ELR (cell line): ENCODE results near the gene ETFBKMT.
"Not testable (repeated sequence)": the region's sequence is repeated elsewhere in the genome, so short reads cannot be mapped to it uniquely, and the experiment has no call there.

Experiments used
- DNase-seq: peaks from one replicate; pipeline ENCODE4 v3.0.0-alpha.2; 2015; ENCODE audit warnings: low read depth

ETFBKMT gene

DNA sequence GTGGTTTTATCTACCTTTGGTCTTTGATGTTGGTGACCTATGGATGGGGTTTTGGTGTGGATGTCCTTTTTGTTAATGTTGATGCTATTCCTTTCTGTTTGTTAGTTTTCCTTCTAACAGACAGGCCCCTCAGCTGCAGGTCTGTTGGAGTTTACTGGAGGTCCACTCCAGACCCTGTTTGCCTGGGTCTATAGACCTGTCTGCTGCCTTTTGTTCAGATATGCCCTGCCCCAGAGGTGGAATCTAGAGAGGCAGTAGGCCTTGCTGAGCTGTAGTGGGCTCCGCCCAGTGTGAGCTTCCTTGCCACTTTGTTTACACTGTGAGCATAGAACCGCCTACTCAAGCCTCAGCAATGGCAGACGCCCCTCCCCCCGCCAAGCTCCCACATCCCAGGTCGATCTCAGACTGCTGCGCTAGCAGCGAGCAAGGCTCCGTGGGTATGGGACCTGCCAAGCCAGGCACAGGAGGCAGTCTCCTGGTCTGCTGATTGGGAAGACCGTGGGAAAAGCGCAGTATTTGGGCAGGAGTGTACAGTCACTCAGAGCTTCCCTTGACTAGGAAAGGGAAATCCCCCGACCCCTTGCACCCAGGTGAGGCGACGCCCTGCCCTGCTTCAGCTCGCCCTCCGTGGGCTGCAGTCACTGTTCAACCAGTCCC lies 59.2 kb downstream of the ETFBKMT start:
- not testable (repeated sequence) for DNase-seq

DNA sequence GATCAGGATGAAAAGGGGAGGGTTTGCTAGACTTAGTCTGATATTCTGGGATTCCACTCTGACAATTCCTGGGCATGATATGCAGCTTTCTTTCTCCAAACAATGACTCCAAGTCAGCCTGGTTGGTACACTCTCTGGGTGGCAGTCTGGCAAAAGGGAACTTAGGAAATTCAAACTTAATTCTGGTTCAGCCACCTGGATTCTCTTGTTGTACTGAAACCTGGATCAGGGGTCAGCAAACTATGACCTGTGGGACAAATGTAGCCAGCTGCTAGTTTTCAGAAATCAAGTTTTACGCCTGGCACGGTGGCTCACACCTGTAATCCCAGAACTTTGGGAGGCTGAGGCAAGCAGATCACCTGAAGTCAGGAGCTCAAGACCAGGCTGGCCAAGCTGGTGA lies 63.1 kb downstream of the ETFBKMT start:
- DNase-seq = no peak
